GM18867 (cell line): ENCODE data around the gene PRKACB.
"Not testable (repeated sequence)": the region's sequence is repeated elsewhere in the genome, so short reads cannot be mapped to it uniquely, and the experiment has no call there.

ENCODE experiments used
- ATAC-seq: cut with Tn5 transposase; IDR thresholded peaks from one replicate; pipeline ENCODE4 v1.9.1; 2021; ENCODE audit warnings: mild to moderate bottlenecking, moderate library complexity; ENCODE audit not compliant: unreplicated experiment

The PRKACB gene

DNA sequence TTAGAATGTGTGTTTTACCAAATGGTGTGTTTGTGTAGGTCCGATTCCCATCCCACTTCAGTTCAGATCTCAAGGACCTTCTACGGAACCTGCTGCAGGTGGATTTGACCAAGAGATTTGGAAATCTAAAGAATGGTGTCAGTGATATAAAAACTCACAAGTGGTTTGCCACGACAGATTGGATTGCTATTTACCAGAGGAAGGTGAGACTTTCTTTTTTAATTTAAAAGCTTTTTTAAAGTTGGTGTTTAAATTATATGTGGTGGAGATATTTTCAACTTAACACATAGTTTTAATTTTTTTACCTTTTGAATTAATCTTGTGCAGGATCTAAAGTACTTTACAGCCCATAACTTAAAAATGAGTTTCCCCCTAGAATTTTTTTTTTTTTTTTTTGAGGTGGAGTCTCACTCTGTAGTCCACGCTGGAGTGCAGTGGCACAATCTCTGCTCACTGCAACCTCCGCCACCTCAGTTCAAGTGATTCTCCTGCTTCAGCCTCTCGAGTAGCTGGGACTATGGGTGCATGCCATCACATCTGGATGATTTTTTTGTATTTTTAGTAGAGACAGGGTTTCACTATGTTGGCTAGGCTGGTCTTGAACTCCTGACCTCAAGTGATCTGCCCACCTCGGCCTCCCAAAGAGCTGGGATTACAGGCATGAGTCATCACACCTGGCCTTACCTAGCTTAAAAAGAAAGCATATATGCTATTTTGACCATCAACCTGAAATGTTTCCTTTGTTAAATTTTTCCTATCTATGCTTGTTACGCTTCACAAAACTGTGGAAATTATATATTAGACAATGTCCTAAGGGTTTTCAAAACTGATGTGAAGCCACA is 70.3 kb downstream of the PRKACB start:
- ATAC-seq: no peak

DNA sequence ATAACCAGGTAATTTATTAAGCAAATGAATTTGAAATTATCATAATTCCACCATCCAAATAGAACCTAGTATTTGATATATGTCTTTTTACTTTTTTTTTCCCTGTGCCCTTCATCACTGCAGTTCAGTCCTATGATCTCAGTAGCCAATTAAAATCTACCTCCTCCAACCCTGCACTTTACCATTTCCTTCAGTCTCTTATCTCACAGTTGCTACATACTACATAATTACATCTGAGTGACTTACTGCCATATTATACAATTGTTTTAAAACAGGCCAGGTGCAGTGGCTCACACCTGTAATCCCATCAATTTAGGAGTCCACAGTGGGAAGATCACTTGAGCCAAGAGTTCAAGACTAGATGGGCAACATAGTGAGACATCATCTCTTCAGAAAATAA is 73.2 kb downstream of the PRKACB start:
- no peak for ATAC-seq

GRCh38 chr1:84223751-84224432 is 79.8 kb downstream of the PRKACB start:
- ATAC-seq: no peak

- no peak for ATAC-seq
Measured at GRCh38 chr1:84224905-84225304, 80.8 kb downstream of the PRKACB start.

GRCh38 chr1:84225646-84226045 is 81.6 kb downstream of the PRKACB start:
- no peak for ATAC-seq

GRCh38 chr1:84232676-84233075 is 88.6 kb downstream of the PRKACB start:
- not testable (repeated sequence) for ATAC-seq

DNA sequence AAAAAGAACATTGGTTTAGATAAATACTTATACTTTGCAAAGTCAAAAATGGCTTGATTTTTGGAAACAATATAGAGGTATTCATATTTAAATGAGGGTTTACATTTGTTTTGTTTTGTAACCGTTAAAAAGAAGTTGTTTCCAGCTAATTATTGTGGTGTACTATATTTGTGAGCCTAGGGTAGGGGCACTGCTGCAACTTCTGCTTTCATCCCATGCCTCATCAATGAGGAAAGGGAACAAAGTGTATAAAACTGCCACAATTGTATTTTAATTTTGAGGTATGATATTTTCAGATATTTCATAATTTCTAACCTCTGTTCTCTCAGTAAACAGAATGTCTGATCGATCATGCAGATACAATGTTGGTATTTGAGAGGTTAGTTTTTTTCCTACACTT is 92.2 kb downstream of the PRKACB start:
- ATAC-seq: no peak

GRCh38 chr1:84242641-84243040 is 98.6 kb downstream of the PRKACB start:
- no peak for ATAC-seq

GRCh38 chr1:84245563-84245962 is 101.5 kb downstream of the PRKACB start:
- ATAC-seq: no peak

- ATAC-seq: no peak
Measured at GRCh38 chr1:84246213-84246612, 102.1 kb downstream of the PRKACB start.

GRCh38 chr1:84247425-84248220 is 103.6 kb downstream of the PRKACB start:
- peak; percentile 89 for ATAC-seq

- no peak for ATAC-seq
Measured at GRCh38 chr1:84250668-84251067, 106.6 kb downstream of the PRKACB start.

DNA sequence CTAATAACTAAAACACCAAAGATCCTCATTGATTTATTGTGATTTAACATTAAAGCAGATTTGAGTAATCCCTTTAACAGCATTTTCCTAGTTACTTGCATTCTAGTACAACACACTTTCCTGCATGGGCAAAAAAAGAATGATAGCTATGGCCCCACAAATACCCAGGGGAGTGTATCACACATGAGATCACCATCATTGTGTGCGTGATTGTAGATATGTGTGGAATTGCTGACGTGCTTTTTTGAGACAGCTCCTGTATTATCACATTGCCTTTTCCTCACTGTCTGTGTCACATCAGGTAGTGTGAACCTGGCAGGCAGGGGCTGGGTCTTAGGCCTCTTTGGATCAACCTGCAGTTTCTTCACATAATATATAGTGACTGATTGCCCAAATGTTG is 109.0 kb downstream of the PRKACB start:
- no peak for ATAC-seq

DNA sequence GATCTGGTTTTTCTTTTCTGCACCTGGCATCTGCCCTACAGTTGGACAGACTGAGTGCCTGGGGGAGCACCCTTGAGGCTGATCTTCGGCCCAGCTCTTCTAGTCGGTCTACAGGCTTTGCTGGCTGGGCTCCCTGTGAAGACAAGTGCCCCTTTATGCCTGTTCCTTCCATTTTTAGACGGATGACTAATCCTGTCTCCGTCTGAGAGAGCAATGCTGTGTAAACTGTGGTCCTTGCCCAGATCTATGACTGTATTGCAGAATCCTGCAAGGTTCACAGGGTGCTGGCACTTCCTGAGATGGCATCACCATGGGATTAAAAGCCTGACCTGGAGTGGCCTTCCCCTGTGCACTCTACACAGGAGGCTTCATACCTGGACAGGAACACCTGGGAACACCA is 109.8 kb downstream of the PRKACB start:
- ATAC-seq: no peak

DNA sequence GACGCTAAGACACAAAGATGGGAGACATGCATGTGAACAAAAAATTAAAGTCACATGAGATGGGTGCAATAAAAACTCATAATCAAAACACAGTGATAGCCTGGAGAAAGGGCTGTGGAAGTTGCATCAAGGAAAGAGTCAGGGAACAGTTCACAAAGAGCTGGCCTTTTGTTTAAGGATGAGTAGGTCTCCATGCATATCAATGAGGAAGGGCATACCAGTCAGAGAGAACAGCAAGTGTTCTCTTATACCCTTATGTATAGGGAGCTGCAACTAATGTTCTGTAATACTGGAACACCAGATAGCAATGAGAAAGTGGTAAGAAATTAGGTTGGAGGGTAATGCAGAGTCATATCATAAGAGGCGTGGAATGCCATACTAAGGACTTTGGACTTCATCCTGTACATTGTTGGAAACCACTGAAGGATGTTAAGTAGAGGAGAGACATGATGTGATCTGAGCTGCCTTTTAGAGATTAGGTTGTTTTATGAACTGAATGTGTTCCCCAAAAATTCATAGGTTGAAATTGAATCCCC is 110.7 kb downstream of the PRKACB start:
- ATAC-seq: no peak

DNA sequence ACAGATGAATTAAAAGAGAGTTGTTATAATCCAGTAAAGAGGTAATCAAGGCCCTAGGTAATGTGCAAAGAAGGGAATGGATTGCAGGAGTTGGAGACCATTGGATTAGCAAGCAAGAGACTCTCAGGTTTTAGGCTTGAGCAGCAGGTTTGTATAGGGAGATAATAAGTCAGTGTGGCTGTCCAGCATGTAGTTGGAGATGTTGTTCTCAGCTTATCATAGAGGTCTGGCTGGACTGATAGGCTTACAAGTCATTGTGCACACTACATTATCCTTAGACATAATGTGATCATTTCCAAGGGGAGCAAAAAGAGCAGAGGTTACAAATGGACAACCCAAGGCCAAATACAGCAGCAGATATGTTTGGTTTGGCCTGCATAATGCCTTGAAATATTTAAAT is 111.5 kb downstream of the PRKACB start:
- ATAC-seq: no peak

DNA sequence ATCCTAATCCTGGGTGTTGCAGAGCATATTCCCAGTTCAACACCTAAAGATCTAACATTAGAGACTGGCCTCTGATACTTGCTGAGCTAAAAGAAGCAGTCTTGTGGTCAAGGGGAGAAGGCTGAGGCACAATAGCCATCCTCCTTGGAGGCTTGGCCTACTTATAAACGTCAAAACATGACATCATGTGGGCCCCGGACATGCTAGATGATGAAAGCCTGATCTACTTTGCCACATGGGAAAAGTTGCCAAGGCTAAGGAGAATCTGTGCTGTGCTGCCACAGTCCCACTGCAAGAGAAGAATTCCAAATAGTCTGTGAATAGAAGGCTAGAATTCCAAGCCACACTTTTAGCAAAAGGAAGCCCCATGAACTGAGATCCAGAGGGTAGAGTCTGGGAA is 113.5 kb downstream of the PRKACB start:
- ATAC-seq: no peak

GRCh38 chr1:84259376-84259775 is 115.3 kb downstream of the PRKACB start:
- ATAC-seq: no peak

DNA sequence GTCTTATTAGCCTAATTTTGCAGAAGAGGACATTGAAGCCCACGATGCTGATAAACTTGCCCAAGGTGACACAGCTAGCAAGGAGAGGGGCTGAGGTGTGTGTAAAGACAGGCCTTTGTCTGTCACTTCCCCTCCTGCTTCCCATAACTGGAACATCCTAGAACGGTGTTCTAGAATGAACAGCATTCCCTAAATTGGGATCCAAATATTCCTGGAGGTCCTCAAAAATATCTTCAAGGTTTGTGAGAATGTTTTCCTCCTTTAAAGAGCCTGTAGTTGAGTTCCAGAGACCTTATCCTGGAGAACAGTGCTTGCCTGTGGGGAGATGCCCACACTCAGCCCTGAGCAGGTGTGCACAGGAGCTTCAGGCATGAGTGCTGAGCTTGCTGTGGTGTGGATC is 115.9 kb downstream of the PRKACB start:
- ATAC-seq: no peak

DNA sequence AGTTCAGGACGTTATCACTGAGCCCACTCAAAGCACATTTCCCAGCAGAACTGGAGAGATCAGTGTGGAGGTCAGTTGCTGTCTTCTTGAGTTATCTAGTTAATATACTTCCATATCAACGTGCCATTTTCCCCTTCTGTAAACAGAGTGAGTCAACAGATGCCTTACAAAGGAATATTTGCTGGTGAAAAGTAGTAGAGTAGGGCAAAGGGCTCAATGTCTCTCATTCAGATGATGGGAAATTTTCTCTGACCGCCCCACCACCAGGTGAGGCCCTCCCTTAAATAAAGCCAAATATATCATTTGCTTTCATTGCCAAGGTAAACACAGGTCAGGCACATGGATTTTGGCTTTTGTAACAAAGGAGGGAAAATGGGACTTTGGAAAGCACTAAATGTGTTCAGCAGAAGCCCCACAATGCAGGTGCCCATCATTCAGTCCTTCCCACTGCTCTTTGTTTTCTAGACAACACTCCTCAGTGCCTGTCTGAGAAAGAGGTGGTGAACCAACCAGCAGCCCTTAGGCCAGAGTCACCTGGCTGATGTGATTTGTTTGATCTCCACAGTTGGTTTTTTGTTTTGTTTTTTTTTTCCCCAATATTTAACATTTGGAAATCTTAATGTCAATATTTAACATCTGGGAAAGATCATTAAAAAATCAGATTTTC is 116.9 kb downstream of the PRKACB start:
- no peak for ATAC-seq

DNA sequence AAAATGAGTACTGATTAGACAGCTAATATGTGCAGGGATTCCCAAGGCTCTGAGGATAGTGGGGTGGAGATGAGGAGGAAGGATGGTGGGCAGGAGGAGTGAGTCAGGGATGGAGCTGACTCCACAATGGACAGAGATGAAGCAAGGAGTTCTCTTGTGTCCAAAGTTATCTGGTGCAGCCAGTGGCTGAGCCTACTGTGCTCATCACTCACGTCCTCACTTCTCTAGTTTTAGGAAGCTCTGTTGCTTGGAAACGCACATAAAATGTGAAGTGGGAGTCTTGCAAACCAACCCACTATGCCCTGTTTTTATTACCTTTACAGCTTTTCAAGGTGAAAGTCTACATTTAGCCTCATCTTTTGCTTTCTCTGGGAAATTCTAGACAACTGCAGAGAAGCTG is 120.9 kb downstream of the PRKACB start:
- no peak for ATAC-seq
